ENCODE results near the gene PRSS37. TPM values are rescaled to one million over a fixed set of nuclear protein-coding genes. Genes with fewer than 3 reads are reported as not detected.
"Not testable (repeated sequence)": the region's sequence is repeated elsewhere in the genome, so short reads cannot be mapped to it uniquely, and the experiment has no call there.

Gene PRSS37
- total RNA-seq, 4 donors from 2014 or later = not detected

GRCh38 chr7:141842904-141843303 is 1.6 kb upstream of the PRSS37 start:
- DNase-seq = no peak
- H3K27me3 ChIP-seq = no peaks in the 10 kb centered on the region
- no peak for ATAC-seq
- H3K9me3 ChIP-seq = no peaks in the 10 kb centered on the region
- no peaks in the 10 kb centered on the region for H3K36me3 ChIP-seq
- TF ChIP-seq CTCF (IDR thresholded peaks at IDR 0.05 in 4 of 5, conservative IDR thresholded peaks at IDR 0.05 in 1 of 5) (no peak), POLR2A (IDR thresholded peaks at IDR 0.05) (no peak)
- H3K27ac ChIP-seq = no peak overlapping the region
- H3K4me1 ChIP-seq = no peaks in the 10 kb centered on the region
- no peak overlapping the region for H3K4me3 ChIP-seq
- in situ Hi-C loops (cut with MboI; ENCODE audit: low sequenced_read_pairs in 4 of 4) = no loop called here
- intact Hi-C loops (cut with DNase I; ENCODE audit: low total_unique reads) = no loop called here

GRCh38 chr7:141840708-141841107 is 577 bp downstream of the PRSS37 start:
- ATAC-seq = no peak

DNA sequence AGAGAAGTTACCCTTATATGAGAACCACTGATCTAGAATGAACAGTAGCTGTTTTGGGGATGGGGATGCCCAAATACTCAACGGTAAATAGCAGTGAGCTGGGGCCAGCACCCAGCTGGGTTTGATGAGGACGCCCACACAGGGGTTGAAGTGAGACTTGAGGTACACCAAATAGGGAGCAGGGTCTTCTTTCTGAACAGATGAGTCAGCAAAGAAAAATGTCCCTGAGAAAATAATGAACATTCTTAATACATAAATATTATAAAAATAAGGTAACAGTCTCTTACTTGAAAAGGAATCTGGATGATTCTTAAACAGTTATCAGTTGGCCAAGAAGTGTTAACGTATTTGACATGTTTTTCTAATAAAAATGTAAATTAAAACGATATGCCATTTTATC is 2.0 kb downstream of the PRSS37 start:
- no peak overlapping the region for H3K27ac ChIP-seq
- no peaks in the 10 kb centered on the region for H3K9me3 ChIP-seq
- H3K27me3 ChIP-seq = no peaks in the 10 kb centered on the region
- H3K36me3 ChIP-seq = no peaks in the 10 kb centered on the region
- TF ChIP-seq POLR2A (IDR thresholded peaks at IDR 0.05) (no peak), CTCF (IDR thresholded peaks at IDR 0.05 in 4 of 5, conservative IDR thresholded peaks at IDR 0.05 in 1 of 5) (no peak)
- no peak overlapping the region for H3K4me3 ChIP-seq
- H3K4me1 ChIP-seq = no peaks in the 10 kb centered on the region
- no peak for DNase-seq
- intact Hi-C loops (cut with DNase I; ENCODE audit: low total_unique reads) (no loop called here), in situ Hi-C loops (cut with MboI; ENCODE audit: low sequenced_read_pairs in 4 of 4) (no loop called here)
- no peak for ATAC-seq

More at GRCh38 chr7:141840708-141841107, 577 bp downstream of the PRSS37 start:
- Histone ChIP-seq H3K9me3 (no peaks in the 10 kb centered on the region), H3K36me3 (no peaks in the 10 kb centered on the region), H3K4me1 (no peaks in the 10 kb centered on the region), H3K4me3 (no peak overlapping the region), H3K27ac (no peak overlapping the region), H3K27me3 (no peaks in the 10 kb centered on the region)
- TF ChIP-seq CTCF (IDR thresholded peaks at IDR 0.05 in 4 of 5, conservative IDR thresholded peaks at IDR 0.05 in 1 of 5) (no peak), POLR2A (IDR thresholded peaks at IDR 0.05) (no peak)
- no peak for DNase-seq
- intact Hi-C loops (cut with DNase I; ENCODE audit: low total_unique reads) = no loop called here
- in situ Hi-C loops (cut with MboI; ENCODE audit: low sequenced_read_pairs in 4 of 4) = no loop called here

- Histone ChIP-seq H3K27ac (no peak overlapping the region), H3K4me3 (no peak overlapping the region), H3K27me3 (no peaks in the 10 kb centered on the region), H3K4me1 (no peaks in the 10 kb centered on the region), H3K36me3 (no peaks in the 10 kb centered on the region), H3K9me3 (no peaks in the 10 kb centered on the region)
- ATAC-seq (no peak), DNase-seq (no peak)
- intact Hi-C loops (cut with DNase I; ENCODE audit: low total_unique reads) = no loop called here
- TF ChIP-seq POLR2A (IDR thresholded peaks at IDR 0.05) (no peak), CTCF (IDR thresholded peaks at IDR 0.05 in 4 of 5, conservative IDR thresholded peaks at IDR 0.05 in 1 of 5) (no peak)
- in situ Hi-C loops (cut with MboI; ENCODE audit: low sequenced_read_pairs in 4 of 4) = no loop called here
Observed at GRCh38 chr7:141838581-141838980, 2.7 kb downstream of the PRSS37 start.

DNA sequence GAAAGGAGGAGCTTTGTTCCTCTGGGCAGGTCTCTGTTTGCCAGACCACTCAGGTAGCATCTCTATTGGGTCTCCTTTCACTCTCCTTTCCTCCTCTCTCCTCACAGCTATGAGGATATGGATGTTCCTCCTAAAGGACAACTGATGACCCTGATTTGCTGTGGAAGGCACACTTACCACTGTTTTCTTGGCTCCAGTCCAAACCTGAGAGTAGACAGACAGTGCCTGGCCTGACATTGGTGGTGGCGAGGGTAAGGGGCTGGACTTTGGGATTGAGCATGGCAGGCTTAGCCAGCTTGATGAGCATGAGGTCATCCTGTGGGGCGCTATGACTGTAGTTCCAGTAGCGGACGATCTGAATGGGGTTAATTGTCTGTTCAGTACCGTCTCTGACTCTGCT is 3.6 kb downstream of the PRSS37 start:
- H3K4me1 ChIP-seq = no peaks in the 10 kb centered on the region
- intact Hi-C loops (cut with DNase I; ENCODE audit: low total_unique reads) = no loop called here
- no peak overlapping the region for H3K27ac ChIP-seq
- H3K36me3 ChIP-seq = no peaks in the 10 kb centered on the region
- TF ChIP-seq CTCF (IDR thresholded peaks at IDR 0.05 in 4 of 5, conservative IDR thresholded peaks at IDR 0.05 in 1 of 5) (no peak), POLR2A (IDR thresholded peaks at IDR 0.05) (no peak)
- DNase-seq = no peak
- ATAC-seq = no peak
- H3K4me3 ChIP-seq = no peak overlapping the region
- H3K9me3 ChIP-seq = no peaks in the 10 kb centered on the region
- no peaks in the 10 kb centered on the region for H3K27me3 ChIP-seq
- in situ Hi-C loops (cut with MboI; ENCODE audit: low sequenced_read_pairs in 4 of 4) = no loop called here

DNA sequence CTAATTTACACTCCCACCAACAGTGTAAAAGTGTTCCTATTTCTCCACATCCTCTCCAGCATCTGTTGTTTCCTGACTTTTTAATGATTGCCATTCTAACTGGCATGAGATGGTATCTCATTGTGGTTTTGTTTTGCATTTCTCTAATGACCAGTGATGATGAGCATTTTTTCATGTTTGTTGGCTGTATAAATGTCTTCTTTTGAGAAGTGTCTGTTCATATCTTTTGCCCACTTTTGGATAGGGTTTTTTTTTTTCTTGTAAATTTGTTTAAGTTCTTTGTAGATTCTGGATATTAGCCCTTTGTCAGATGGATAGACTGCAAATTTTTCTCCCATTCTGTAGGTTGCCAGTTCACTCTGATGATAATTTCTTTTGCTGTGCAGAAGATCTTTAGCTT is 18.9 kb downstream of the PRSS37 start:
- intact Hi-C loops (cut with DNase I; ENCODE audit: low total_unique reads); H3K36me3 ChIP-seq; H3K4me3 ChIP-seq; H3K27ac ChIP-seq; H3K27me3 ChIP-seq; DNase-seq; in situ Hi-C loops (cut with MboI; ENCODE audit: low sequenced_read_pairs in 4 of 4); H3K4me1 ChIP-seq; ATAC-seq: not testable (repeated sequence)
- peaks cover 0 to 17% (median 0%) of the 10 kb centered on the region in 3 donors for H3K9me3 ChIP-seq

Measured in gastrocnemius medialis (tissue), 4 donors.